GM12873 (cell line): ENCODE results near the gene AURKA.

Experiments
- CTCF ChIP-seq: IDR thresholded peaks from 2 replicates; pipeline ENCODE4 v1.5.1; 2012; ENCODE audit warnings: low read depth, mild to moderate bottlenecking, moderate library complexity, low read length, control low read depth; ENCODE audit not compliant: insufficient read depth; ENCODE audit errors: missing control alignments

Gene AURKA

GRCh38 chr20:56403465-56403864 is 11.4 kb upstream of the AURKA start:
- TF ChIP-seq CTCF = no peak

GRCh38 chr20:56400001-56400640 is 8.1 kb upstream of the AURKA start:
- peak; percentile 86 for TF ChIP-seq CTCF

GRCh38 chr20:56395166-56395565 is 3.2 kb upstream of the AURKA start:
- no peak for TF ChIP-seq CTCF

- TF ChIP-seq CTCF = no peak
Measured at GRCh38 chr20:56393653-56394052, 1.6 kb upstream of the AURKA start.

- no peak for TF ChIP-seq CTCF
Measured at GRCh38 chr20:56392881-56393482, 967 bp upstream of the AURKA start.

- no peak for TF ChIP-seq CTCF
Measured at GRCh38 chr20:56391596-56392131, 351 bp downstream of the AURKA start.

GRCh38 chr20:56391037-56391436 is 978 bp downstream of the AURKA start:
- TF ChIP-seq CTCF = no peak
